Parathyroid adenoma (tissue), 2 donors: ENCODE measurements around the gene TMEM42.

ENCODE experiments used
- H2AFZ ChIP-seq: fragments of 300-600 bp; sonication (generic); one replicate; pipeline ENCODE4 v1.7.0; 2017; ENCODE audit warnings: antibody characterized with exemption, mild to moderate bottlenecking
- H3K27ac ChIP-seq: fragments of 300-600 bp; sonication (generic); one replicate; pipeline ENCODE4 v1.7.0; 2017
- H3K27me3 ChIP-seq: fragments of 300-600 bp; sonication (generic); one replicate; pipeline ENCODE4 v1.7.0; 2017; ENCODE audit warnings: low read length; ENCODE audit not compliant: control insufficient read depth, insufficient read depth
- H3K36me3 ChIP-seq: fragments of 300-600 bp; sonication (generic); one replicate; pipeline ENCODE4 v1.7.0; 2017; ENCODE audit warnings: low read length; ENCODE audit not compliant: control insufficient read depth, insufficient read depth
- H3K4me1 ChIP-seq: fragments of 300-600 bp; sonication (generic); one replicate; pipeline ENCODE4 v1.7.0; 2017; ENCODE audit warnings: control low read depth
- H3K4me2 ChIP-seq: fragments of 300-600 bp; sonication (generic); one replicate; pipeline ENCODE4 v1.7.0; 2017; ENCODE audit warnings: low read length
- H3K4me3 ChIP-seq: fragments of 300-600 bp; sonication (generic); one replicate; pipeline ENCODE4 v1.7.0; 2017; ENCODE audit warnings: low read depth, low read length
- H3K79me2 ChIP-seq: fragments of 300-600 bp; sonication (generic); one replicate; pipeline ENCODE4 v1.7.0; 2017; ENCODE audit warnings: control low read depth
- H3K9ac ChIP-seq: fragments of 300-600 bp; sonication (generic); one replicate; pipeline ENCODE4 v1.7.0; 2017; ENCODE audit warnings: mild to moderate bottlenecking
- H3K9me3 ChIP-seq: fragments of 300-600 bp; sonication (generic); one replicate; pipeline ENCODE4 v1.7.0; 2017; ENCODE audit warnings: low read length; ENCODE audit not compliant: control insufficient read depth
- CTCF ChIP-seq: fragments of 300-600 bp; sonication (generic); IDR thresholded peaks from one replicate; pipeline ENCODE4 v1.7.0; 2017; ENCODE audit warnings: antibody characterized with exemption, mild to moderate bottlenecking
- donor health status: primary hyperparathyroidism.

TMEM42 gene

GRCh38 chr3:44910693-44911092 lies 49.0 kb downstream of the TMEM42 start:
- Histone ChIP-seq H2AFZ (no peak overlapping the region), H3K9me3 (no peaks in the 10 kb centered on the region), H3K27ac (no peak overlapping the region), H3K79me2 (no peaks in the 10 kb centered on the region), H3K36me3 (no peaks in the 10 kb centered on the region), H3K27me3 (no peaks in the 10 kb centered on the region), H3K9ac (no peak overlapping the region), H3K4me1 (peaks cover 30% of the 10 kb centered on the region), H3K4me2 (no peak overlapping the region), H3K4me3 (no peak overlapping the region)
- no peak for TF ChIP-seq CTCF

GRCh38 chr3:44913868-44914468 lies 52.3 kb downstream of the TMEM42 start:
- H3K27me3 ChIP-seq = no peaks in the 10 kb centered on the region

GRCh38 chr3:44914936-44915335 lies 53.2 kb downstream of the TMEM42 start:
- peak; percentile 54 for TF ChIP-seq CTCF
- H3K4me1 ChIP-seq = peaks cover 35% of the 10 kb centered on the region
- no peak overlapping the region for H3K4me3 ChIP-seq
- no peaks in the 10 kb centered on the region for H3K9me3 ChIP-seq
- H3K36me3 ChIP-seq = no peaks in the 10 kb centered on the region
- no peak overlapping the region for H3K9ac ChIP-seq
- H3K27me3 ChIP-seq = no peaks in the 10 kb centered on the region
- H3K79me2 ChIP-seq = no peaks in the 10 kb centered on the region
- no peak overlapping the region for H2AFZ ChIP-seq
- no peak overlapping the region for H3K27ac ChIP-seq
- no peak overlapping the region for H3K4me2 ChIP-seq

More at GRCh38 chr3:44913868-44914468, 52.3 kb downstream of the TMEM42 start:
- Histone ChIP-seq H3K9me3 (no peaks in the 10 kb centered on the region), H3K79me2 (no peaks in the 10 kb centered on the region), H2AFZ (peak overlapping the region; percentile 30), H3K36me3 (no peaks in the 10 kb centered on the region), H3K27ac (no peak overlapping the region), H3K9ac (no peak overlapping the region), H3K4me2 (no peak overlapping the region), H3K4me1 (peaks cover 26% of the 10 kb centered on the region), H3K4me3 (no peak overlapping the region)
- TF ChIP-seq CTCF = peak; percentile 82
